SKM-1 (cell line): ENCODE measurements around the gene PGA5.
"Not testable (repeated sequence)": the region's sequence is repeated elsewhere in the genome, so short reads cannot be mapped to it uniquely, and the experiment has no call there.

Experiments used
- DNase-seq: peaks from one replicate; lab custom pipeline; 2025; ENCODE audit not compliant: unreplicated experiment; lab: John Stamatoyannopoulos, UW

Gene PGA5

GRCh38 chr11:61240875-61241274 is at the start of gene PGA5:
Gene PGA5 (plus strand): TSS chr11:61241175. CDS start chr11:61241227, 52 bp downstream.
- not testable (repeated sequence) for DNase-seq

- no peak for DNase-seq
Measured at GRCh38 chr11:61193596-61193995, 47.4 kb upstream of the PGA5 start.

- DNase-seq = no peak
Measured at GRCh38 chr11:61194169-61194671, 46.8 kb upstream of the PGA5 start.

DNA sequence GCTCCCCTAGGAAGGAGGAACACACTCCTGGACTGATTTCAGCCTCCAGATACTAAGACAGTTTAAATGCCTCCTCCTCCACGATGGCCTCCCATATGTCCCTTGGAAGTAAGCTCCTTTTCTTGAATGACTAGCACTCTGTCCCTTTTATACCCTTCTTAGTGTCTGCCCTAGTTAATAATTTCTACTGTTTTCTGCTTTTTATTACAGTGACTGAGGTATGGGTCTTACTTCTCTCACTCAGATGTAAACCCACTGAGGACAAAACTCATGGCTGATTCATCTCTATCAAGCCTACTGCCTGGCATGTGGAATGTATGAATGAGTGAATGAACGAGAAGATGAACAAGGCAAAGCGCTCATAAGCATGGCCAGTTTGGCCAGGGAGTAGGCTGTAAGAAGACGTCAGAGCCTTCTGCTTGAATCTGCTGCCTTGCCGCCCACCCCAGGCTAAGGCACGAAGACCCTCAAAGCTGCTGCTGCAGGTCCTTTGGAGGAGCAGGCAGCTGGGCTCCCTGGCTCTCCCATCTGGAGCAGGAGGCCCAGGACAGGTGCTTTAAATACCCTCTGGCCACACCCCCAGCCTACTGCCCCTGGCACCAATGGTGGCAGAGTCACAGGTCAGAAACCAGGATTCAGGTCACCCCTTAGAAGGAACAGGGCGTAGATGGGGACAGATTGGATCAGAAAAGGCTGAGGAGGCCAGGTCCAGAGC is 45.8 kb upstream of the PGA5 start:
- no peak for DNase-seq

DNA sequence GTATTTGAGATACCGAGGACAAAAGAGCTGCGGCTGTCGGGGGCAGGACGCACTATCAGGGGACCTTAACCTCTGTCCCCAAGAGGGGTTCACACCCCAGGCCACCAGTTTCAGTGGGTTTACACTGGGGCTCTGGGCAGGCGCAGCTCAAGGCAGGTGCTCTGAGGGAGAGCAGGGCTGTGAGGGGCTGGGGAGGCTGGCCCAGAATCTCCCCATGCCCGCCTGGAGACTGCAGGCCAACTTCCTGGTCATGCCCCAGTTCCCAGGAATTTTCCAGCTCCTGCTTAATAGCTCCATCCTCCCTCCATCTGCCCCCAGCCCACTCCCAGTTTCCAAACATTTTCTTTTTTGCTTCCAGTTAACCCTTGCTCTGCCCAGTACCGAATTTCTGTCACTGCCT is 45.3 kb upstream of the PGA5 start:
- DNase-seq = no peak

DNA sequence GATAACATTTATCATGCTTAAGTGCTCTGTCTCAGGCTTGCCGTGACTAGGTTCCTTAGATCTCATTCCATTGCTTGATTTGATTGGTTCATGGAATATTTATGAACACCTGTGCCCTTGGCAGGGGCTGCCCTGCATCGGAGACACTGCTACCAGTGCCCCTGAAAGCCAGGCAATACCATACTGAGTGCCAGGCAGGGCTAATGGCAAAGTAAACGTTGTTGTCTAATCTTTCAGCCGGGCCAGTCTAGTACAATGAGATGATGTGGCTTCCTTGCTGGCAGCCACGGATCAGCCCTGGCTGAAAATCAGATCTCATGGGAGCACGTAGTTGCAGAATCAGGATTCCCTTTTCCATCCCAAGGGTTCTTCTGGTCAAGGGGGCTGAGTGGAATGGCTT is 42.6 kb upstream of the PGA5 start:
- no peak for DNase-seq

- DNase-seq = no peak
Measured at GRCh38 chr11:61198948-61199523, 41.9 kb upstream of the PGA5 start.

GRCh38 chr11:61201476-61201875 is 39.5 kb upstream of the PGA5 start:
- DNase-seq = no peak

GRCh38 chr11:61202950-61203746 is 37.8 kb upstream of the PGA5 start, which contains the start of gene PGA3:
Gene PGA3 (plus strand): TSS chr11:61203515. CDS start chr11:61203565, 50 bp downstream.
- DNase-seq = not testable (repeated sequence)

DNA sequence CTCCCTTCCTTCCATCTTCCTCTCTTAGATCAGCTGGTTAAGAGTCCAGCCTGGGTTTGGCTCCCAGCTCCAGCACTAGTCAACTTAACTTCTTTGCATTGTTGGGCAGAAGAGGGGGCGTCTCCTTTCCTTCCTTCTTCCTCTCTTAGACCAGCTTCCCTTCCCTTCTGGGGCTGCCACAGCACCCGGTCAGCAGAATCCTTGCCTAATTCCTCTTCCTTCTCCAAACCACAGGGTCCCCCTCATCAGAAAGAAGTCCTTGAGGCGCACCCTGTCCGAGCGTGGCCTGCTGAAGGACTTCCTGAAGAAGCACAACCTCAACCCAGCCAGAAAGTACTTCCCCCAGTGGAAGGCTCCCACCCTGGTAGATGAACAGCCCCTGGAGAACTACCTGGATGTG is 37.1 kb upstream of the PGA5 start:
- DNase-seq = not testable (repeated sequence)

DNA sequence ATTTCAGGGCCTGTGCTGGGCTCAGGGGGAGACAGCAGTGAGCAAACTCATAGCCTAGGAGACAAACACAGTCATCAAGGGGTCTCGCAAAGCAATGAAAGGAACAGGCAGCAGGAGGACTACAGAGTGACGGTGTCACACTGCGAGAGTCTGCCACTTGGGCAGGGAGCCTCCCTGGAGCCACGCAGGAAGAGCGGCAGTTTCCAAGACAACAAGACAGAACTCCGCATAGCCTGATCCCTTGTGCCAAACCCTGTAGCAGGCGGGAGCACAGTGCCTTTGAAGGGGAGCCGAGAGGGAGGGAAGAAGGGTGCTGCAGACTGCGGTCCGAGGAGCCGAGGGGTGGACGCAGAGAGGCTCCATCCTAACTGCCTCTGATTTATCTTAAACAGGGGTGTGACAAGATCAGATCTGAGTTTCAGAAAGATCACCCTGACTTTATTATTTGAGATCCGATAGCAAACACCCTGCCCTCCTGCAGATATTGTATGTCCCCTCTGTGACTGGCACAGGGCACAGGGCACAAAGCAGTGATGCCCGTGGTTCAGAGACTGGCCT is 36.4 kb upstream of the PGA5 start:
- DNase-seq = not testable (repeated sequence)

- DNase-seq = not testable (repeated sequence)
Measured at GRCh38 chr11:61207636-61208310, 33.2 kb upstream of the PGA5 start.

DNA sequence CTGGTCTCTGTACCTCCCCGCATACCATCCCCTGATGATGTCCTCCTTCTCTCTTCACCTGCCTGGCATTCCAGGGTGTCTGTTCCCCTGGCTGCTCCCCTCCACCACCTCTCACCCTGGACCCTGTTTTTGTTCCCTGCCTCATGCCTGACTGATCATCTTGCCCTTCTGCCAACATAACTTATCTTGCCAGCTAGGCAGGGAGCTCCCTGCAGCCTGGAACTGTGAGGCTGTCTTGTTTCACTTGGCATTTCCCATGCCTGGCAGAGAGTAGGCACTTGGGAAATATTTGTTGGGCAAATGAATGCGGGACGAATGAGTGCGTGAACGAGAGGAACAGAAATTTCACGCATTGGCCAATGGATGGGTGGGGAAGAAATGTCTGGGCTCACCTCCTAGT is 30.3 kb upstream of the PGA5 start:
- DNase-seq = not testable (repeated sequence)

- not testable (repeated sequence) for DNase-seq
Measured at GRCh38 chr11:61211327-61211952, 29.5 kb upstream of the PGA5 start.

DNA sequence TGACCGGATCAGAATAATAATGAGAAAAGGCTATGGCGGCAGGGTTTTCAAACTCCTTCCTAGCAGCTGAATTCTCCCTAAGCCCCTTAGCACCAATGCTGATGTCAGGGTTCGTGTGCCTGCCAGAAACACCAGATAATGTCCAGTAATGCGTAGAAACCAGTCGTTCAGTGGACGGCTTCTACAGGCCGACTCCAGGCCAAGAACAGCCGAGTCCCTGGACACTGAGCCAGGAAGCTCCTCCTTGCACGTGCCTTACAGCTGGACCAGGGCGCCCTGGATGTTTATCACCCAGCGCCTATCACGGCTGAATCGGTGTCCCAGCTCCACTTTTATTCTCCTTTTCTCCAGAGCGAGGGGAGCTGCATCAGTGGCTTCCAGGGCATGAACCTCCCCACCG is 28.8 kb upstream of the PGA5 start:
- not testable (repeated sequence) for DNase-seq

- not testable (repeated sequence) for DNase-seq
Measured at GRCh38 chr11:61213711-61214324, 27.2 kb upstream of the PGA5 start.

- DNase-seq = not testable (repeated sequence)
Measured at GRCh38 chr11:61218306-61218705, 22.7 kb upstream of the PGA5 start.

- DNase-seq = not testable (repeated sequence)
Measured at GRCh38 chr11:61219016-61219415, 22.0 kb upstream of the PGA5 start.

DNA sequence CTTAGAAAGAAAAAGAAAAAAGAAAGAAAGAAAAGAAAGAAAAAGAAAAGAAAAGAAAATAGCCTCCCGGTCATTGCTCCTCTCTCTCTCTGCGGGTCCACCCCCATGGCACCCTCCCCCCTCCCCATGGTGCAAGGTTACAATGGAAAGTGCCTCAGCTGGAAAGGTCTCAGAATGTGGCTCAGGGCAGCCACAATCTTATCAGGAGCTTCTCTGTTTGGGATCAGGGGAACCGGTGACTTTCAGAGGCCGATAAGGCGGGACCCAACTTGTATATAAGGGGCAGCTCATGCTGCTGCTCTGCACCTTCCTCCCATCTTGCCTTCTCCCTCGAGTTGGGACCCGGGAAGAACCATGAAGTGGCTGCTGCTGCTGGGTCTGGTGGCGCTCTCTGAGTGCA is 18.9 kb upstream of the PGA5 start, which contains the start of gene PGA4:
TSS of gene PGA4 (plus strand) at position 301 of the 400 bp plus-strand sequence. CDS start at position 355, 54 bp downstream.
- DNase-seq = not testable (repeated sequence)

DNA sequence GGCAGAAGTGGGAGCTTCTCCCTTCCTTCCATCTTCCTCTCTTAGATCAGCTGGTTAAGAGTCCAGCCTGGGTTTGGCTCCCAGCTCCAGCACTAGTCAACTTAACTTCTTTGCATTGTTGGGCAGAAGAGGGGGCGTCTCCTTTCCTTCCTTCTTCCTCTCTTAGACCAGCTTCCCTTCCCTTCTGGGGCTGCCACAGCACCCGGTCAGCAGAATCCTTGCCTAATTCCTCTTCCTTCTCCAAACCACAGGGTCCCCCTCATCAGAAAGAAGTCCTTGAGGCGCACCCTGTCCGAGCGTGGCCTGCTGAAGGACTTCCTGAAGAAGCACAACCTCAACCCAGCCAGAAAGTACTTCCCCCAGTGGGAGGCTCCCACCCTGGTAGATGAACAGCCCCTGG is 18.3 kb upstream of the PGA5 start:
- not testable (repeated sequence) for DNase-seq
